IPS-15b (cell line): ENCODE results near the gene CR1.
"Not testable (repeated sequence)": the region's sequence is repeated elsewhere in the genome, so short reads cannot be mapped to it uniquely, and the experiment has no call there.

Experiments used
- H3K27me3 ChIP-seq: one replicate; pipeline ENCODE4 v1.6.1; 2013; ENCODE audit warnings: low read length; ENCODE audit not compliant: control insufficient read depth, insufficient read depth
- H3K36me3 ChIP-seq: one replicate; pipeline ENCODE4 v1.6.1; 2013; ENCODE audit warnings: low read length; ENCODE audit not compliant: control insufficient read depth, insufficient read depth
- H3K4me1 ChIP-seq: one replicate; pipeline ENCODE4 v1.6.1; 2013; ENCODE audit warnings: mild to moderate bottlenecking, low read length; ENCODE audit not compliant: control insufficient read depth, insufficient read depth
- H3K4me3 ChIP-seq: one replicate; pipeline ENCODE4 v1.5.1; 2013; ENCODE audit warnings: low read depth, low read length
- H3K9ac ChIP-seq: one replicate; pipeline ENCODE4 v1.6.1; 2013; ENCODE audit warnings: low read depth, mild to moderate bottlenecking, low read length
- H3K9me3 ChIP-seq: one replicate; pipeline ENCODE4 v1.6.1; 2013; ENCODE audit warnings: mild to moderate bottlenecking, low read length; ENCODE audit not compliant: control insufficient read depth, insufficient read depth

Gene CR1

GRCh38 chr1:207510444-207510843 lies 14.5 kb downstream of the CR1 start:
- H3K27me3 ChIP-seq = no peaks in the 10 kb centered on the region
- no peak overlapping the region for H3K9ac ChIP-seq
- no peaks in the 10 kb centered on the region for H3K4me1 ChIP-seq
- H3K9me3 ChIP-seq = no peaks in the 10 kb centered on the region
- H3K4me3 ChIP-seq = no peak overlapping the region
- H3K36me3 ChIP-seq = no peaks in the 10 kb centered on the region

- H3K4me3 ChIP-seq = no peak overlapping the region
- H3K27me3 ChIP-seq = no peaks in the 10 kb centered on the region
- H3K9me3 ChIP-seq = no peaks in the 10 kb centered on the region
- H3K9ac ChIP-seq = no peak overlapping the region
- no peaks in the 10 kb centered on the region for H3K4me1 ChIP-seq
- no peaks in the 10 kb centered on the region for H3K36me3 ChIP-seq
Measured at GRCh38 chr1:207514890-207515289, 18.9 kb downstream of the CR1 start.

DNA sequence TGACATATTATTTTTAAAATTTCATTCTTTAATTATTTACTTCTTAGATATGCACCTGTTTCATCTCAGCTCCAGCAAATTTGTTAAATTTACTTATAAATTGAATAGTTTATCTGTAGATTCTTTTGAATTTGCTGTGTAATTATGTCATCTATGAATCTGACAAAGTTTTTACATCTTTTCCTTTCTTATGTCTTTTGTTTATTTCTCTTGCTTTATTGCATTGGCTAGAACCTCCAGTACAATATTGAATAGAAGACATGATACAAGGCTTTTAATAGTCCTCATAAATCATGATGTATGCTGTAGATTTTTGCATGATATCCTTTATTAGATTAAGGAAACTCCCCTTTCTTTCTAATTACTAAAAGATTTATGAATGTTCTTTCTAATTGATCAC lies 20.8 kb downstream of the CR1 start:
- no peaks in the 10 kb centered on the region for H3K27me3 ChIP-seq
- no peaks in the 10 kb centered on the region for H3K36me3 ChIP-seq
- H3K4me3 ChIP-seq = no peak overlapping the region
- no peaks in the 10 kb centered on the region for H3K4me1 ChIP-seq
- H3K9me3 ChIP-seq = no peaks in the 10 kb centered on the region
- H3K9ac ChIP-seq = no peak overlapping the region

DNA sequence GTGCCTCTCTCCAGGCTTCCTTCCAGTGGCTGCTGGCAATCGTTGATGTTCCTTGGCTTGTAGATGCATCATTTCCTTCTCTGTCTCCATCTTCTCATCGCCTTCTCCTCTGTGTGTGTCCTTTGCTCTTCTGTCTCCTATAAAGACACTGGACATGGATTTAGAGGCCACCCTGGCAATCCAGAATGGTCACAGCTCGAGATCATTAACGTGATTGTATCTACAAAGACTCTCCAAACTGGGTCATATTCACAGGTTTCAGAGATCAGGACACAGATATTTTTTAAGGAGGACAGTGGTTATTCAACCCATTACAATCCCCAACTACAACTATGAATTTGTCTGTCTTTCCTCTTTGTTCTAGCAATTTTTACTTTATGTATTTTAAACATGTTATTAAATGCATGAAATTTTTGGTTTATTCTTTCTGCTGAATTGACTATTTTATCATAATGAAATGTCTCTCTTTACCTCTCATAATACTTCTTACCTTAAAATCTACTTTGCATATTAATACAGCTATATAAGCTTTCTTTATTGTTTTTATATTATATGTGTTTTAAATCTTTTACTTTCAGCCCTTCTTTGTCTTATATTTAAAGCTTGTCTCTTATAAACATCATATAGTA lies 22.8 kb downstream of the CR1 start:
- Histone ChIP-seq H3K4me1 (no peaks in the 10 kb centered on the region), H3K36me3 (no peaks in the 10 kb centered on the region), H3K9ac (no peak overlapping the region), H3K4me3 (no peak overlapping the region), H3K27me3 (no peaks in the 10 kb centered on the region), H3K9me3 (no peaks in the 10 kb centered on the region)

GRCh38 chr1:207519505-207520399 lies 23.8 kb downstream of the CR1 start:
- Histone ChIP-seq H3K4me3 (no peak overlapping the region), H3K9ac (no peak overlapping the region), H3K36me3 (no peaks in the 10 kb centered on the region), H3K9me3 (no peaks in the 10 kb centered on the region), H3K27me3 (no peaks in the 10 kb centered on the region), H3K4me1 (no peaks in the 10 kb centered on the region)

- H3K36me3 ChIP-seq, H3K9me3 ChIP-seq, H3K9ac ChIP-seq, H3K4me1 ChIP-seq, H3K27me3 ChIP-seq, H3K4me3 ChIP-seq: not testable (repeated sequence)
Measured at GRCh38 chr1:207520400-207521345, 24.7 kb downstream of the CR1 start.

DNA sequence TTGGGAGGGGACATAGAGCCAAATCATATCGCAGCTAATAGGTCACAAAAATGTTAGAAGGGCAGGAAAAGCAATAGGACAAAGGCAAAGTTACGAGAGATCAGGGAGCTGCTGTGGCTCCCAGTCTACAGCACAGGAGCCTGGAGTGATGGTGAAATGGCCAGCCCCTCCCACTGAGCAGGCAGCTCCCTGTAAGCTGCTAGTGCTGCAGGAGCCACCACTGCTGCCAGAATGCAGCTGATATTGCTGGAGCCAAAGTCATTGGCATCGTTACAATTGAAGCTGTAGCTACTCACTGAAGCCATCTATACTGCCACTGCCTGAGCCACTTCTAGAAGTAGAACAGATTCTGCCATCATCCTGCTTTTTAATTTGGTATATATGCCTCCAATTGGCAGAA lies 29.3 kb downstream of the CR1 start:
- not testable (repeated sequence) for H3K4me3 ChIP-seq, H3K4me1 ChIP-seq, H3K27me3 ChIP-seq, H3K9ac ChIP-seq, H3K36me3 ChIP-seq, H3K9me3 ChIP-seq

DNA sequence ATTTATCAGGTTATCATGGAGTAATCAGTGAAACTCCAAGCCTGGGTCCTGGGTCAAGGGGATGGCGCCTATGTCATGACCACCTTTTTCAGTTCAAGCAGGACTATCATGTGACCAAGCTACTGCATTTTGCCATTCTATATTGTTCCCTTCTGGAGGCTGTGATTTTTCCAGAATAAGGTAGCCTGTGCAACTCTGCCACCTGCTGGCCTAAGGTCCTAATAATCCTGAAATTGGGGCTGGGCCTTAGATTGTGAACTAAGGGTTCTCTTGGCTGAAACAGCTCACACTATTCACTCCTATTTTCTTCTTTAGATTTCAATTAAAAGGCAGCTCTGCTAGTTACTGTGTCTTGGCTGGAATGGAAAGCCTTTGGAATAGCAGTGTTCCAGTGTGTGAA lies 32.4 kb downstream of the CR1 start:
- H3K27me3 ChIP-seq, H3K9ac ChIP-seq, H3K4me3 ChIP-seq, H3K4me1 ChIP-seq, H3K9me3 ChIP-seq, H3K36me3 ChIP-seq: not testable (repeated sequence)

- not testable (repeated sequence) for H3K9ac ChIP-seq, H3K36me3 ChIP-seq, H3K4me3 ChIP-seq, H3K9me3 ChIP-seq, H3K4me1 ChIP-seq, H3K27me3 ChIP-seq
Measured at GRCh38 chr1:207536263-207536662, 40.3 kb downstream of the CR1 start.

GRCh38 chr1:207546677-207547357 lies 50.9 kb downstream of the CR1 start:
- H3K9ac ChIP-seq, H3K4me3 ChIP-seq, H3K9me3 ChIP-seq, H3K4me1 ChIP-seq, H3K27me3 ChIP-seq, H3K36me3 ChIP-seq: not testable (repeated sequence)

GRCh38 chr1:207554823-207555222 lies 58.9 kb downstream of the CR1 start:
- not testable (repeated sequence) for H3K36me3 ChIP-seq, H3K4me3 ChIP-seq, H3K9ac ChIP-seq, H3K4me1 ChIP-seq, H3K9me3 ChIP-seq, H3K27me3 ChIP-seq
